GM23338 (cell line): ENCODE measurements around the gene ENPP4. TPM values are rescaled to one million over a fixed set of nuclear protein-coding genes. Genes with fewer than 3 reads are reported as not detected.

Source experiments
- ATAC-seq: fragments of 200-7000 bp; cut with Tn5 transposase; 3 replicates; pipeline ENCODE4 v1.9.1; 2020
- DNase-seq: peaks from one replicate; pipeline ENCODE4 v3.0.0-alpha.2; 2015; ENCODE audit warnings: low spot score
- H2AFZ ChIP-seq: fragments of 200-600 bp; sonication (generic); 2 replicates; pipeline ENCODE4 v1.8.0; 2016; ENCODE audit warnings: antibody characterized with exemption, mild to moderate bottlenecking, moderate library complexity
- H3F3A ChIP-seq: fragments of 200-600 bp; sonication (generic); replicated peaks from 2 replicates; pipeline ENCODE4 v1.8.0; 2017; ENCODE audit warnings: antibody characterized with exemption, mixed run types, low read depth
- H3K27ac ChIP-seq: fragments of 200-600 bp; sonication (generic); 2 replicates; pipeline ENCODE4 v1.6.1; 2016; ENCODE audit warnings: low read depth
- H3K27me3 ChIP-seq: fragments of 200-600 bp; sonication (generic); 2 replicates; pipeline ENCODE4 v1.8.0; 2016; ENCODE audit warnings: mild to moderate bottlenecking, mixed run types, moderate library complexity; ENCODE audit not compliant: insufficient read depth
- H3K36me3 ChIP-seq: fragments of 200-600 bp; sonication (generic); 2 replicates; pipeline ENCODE4 v1.8.0; 2016; ENCODE audit warnings: mild to moderate bottlenecking; ENCODE audit not compliant: insufficient read depth
- H3K4me1 ChIP-seq: fragments of 200-600 bp; sonication (generic); 2 replicates; pipeline ENCODE4 v1.8.0; 2016; ENCODE audit warnings: mild to moderate bottlenecking, moderate library complexity; ENCODE audit not compliant: insufficient read depth
- H3K4me2 ChIP-seq: fragments of 200-600 bp; sonication (generic); 2 replicates; pipeline ENCODE4 v1.7.1; 2017; ENCODE audit warnings: mixed run types
- H3K4me3 ChIP-seq: fragments of 200-600 bp; sonication (generic); 2 replicates; pipeline ENCODE4 v1.6.1; 2016; ENCODE audit warnings: mixed run types
- H3K79me2 ChIP-seq: fragments of 200-600 bp; sonication (generic); replicated peaks from 2 replicates; pipeline ENCODE4 v1.8.0; 2017; ENCODE audit warnings: mild to moderate bottlenecking; ENCODE audit not compliant: insufficient read depth
- H3K9me2 ChIP-seq: fragments of 200-600 bp; sonication (generic); 2 replicates; pipeline ENCODE4 v1.8.0; 2017; ENCODE audit not compliant: insufficient read depth
- H4K20me1 ChIP-seq: fragments of 200-600 bp; sonication (generic); replicated peaks from 2 replicates; pipeline ENCODE4 v1.8.0; 2017; ENCODE audit warnings: mild to moderate bottlenecking; ENCODE audit not compliant: insufficient read depth
- H3K27ac Mint-ChIP-seq: 2 replicates; pipeline ENCODE4 v1.8.0; 2020; ENCODE audit warnings: inconsistent platforms, mild to moderate bottlenecking, moderate library complexity, mixed read lengths
- H3K27me3 Mint-ChIP-seq: 3 replicates; pipeline ENCODE4 v1.8.0; 2022; ENCODE audit warnings: low read depth, mild to moderate bottlenecking, moderate library complexity, mixed read lengths, inconsistent platforms; ENCODE audit not compliant: insufficient read depth, poor library complexity
- H3K36me3 Mint-ChIP-seq: 3 replicates; pipeline ENCODE4 v1.8.0; 2021; ENCODE audit warnings: low read depth, mild to moderate bottlenecking, inconsistent platforms, moderate library complexity, mixed read lengths
- H3K4me1 Mint-ChIP-seq: 3 replicates; pipeline ENCODE4 v1.8.0; 2020; ENCODE audit warnings: mild to moderate bottlenecking, inconsistent platforms, mixed read lengths
- H3K4me3 Mint-ChIP-seq: 3 replicates; pipeline ENCODE4 v1.8.0; 2021; ENCODE audit warnings: moderate library complexity, mild to moderate bottlenecking, inconsistent platforms, mixed read lengths
- H3K9me3 Mint-ChIP-seq: 3 replicates; pipeline ENCODE4 v1.8.0; 2020; ENCODE audit warnings: moderate library complexity, mild to moderate bottlenecking, inconsistent platforms, mixed read lengths
- CREB1 ChIP-seq: fragments of 250-450 bp; sonication (Bioruptor Pico); IDR thresholded peaks from 2 replicates; pipeline ENCODE4 v1.5.0; 2020; ENCODE audit warnings: low read depth, mild to moderate bottlenecking, moderate library complexity
- EZH2 ChIP-seq: fragments of 200-600 bp; sonication (generic); IDR thresholded peaks from one replicate; pipeline ENCODE4 v1.8.0; 2017; ENCODE audit warnings: antibody characterized with exemption, mild to moderate bottlenecking, low read depth; ENCODE audit not compliant: unreplicated experiment
- EZH2phosphoT487 ChIP-seq: fragments of 200-600 bp; sonication (generic); IDR thresholded peaks from one replicate; pipeline ENCODE4 v1.8.1; 2018; ENCODE audit warnings: antibody characterized with exemption; ENCODE audit not compliant: unreplicated experiment
- JUNB ChIP-seq: IDR thresholded peaks from one replicate; pipeline ENCODE4 v1.6.1; 2016; ENCODE audit warnings: antibody characterized with exemption; ENCODE audit not compliant: unreplicated experiment
- NANOG ChIP-seq: IDR thresholded peaks from 2 replicates; pipeline ENCODE4 v1.6.1; 2016; ENCODE audit warnings: antibody characterized with exemption, borderline replicate concordance
- POLR2AphosphoS5 ChIP-seq: IDR thresholded peaks from 2 replicates; pipeline ENCODE4 v1.6.1; 2016; ENCODE audit warnings: antibody characterized with exemption, low read depth
- STAT1 ChIP-seq: IDR thresholded peaks from one replicate; pipeline ENCODE4 v1.6.1; 2016; ENCODE audit warnings: antibody characterized with exemption; ENCODE audit not compliant: unreplicated experiment
- ZNF114 ChIP-seq: fragments of 250-450 bp; sonication (Bioruptor Pico); IDR thresholded peaks from 2 replicates; pipeline ENCODE4 v1.5.0; 2020; ENCODE audit warnings: mild to moderate bottlenecking, moderate library complexity
- ZNF331 ChIP-seq: fragments of 250-450 bp; sonication (Bioruptor Pico); IDR thresholded peaks from 2 replicates; pipeline ENCODE4 v1.5.0; 2020; ENCODE audit warnings: low read depth, mild to moderate bottlenecking, moderate library complexity
- polyA plus RNA-seq: library from polyadenylated mRNA; unstranded; fragments of >200 nt; fragmentation: Nextera tagmentation; extraction: Ambion mirVana; gene quantifications from 2 replicates; pipeline ENCODE4 v1.2.1, GENCODE V29; 2016
- total RNA-seq: library from RNA; depleted of rRNA; stranded (reverse); fragments of >200 nt; shearing (Covaris generic); gene quantifications from 2 replicates; pipeline ENCODE4 v1.2.3, GENCODE V29; 2014
- TF ChIP-seq, protein P1 (sequence below): fragments of 250-450 bp; sonication (Bioruptor Pico); IDR thresholded peaks from 2 replicates; pipeline ENCODE4 v1.5.0; 2020; ENCODE audit warnings: mild to moderate bottlenecking, moderate library complexity
- TF ChIP-seq, protein P2 (sequence below), 2 experiments: fragments of 200-600 bp in 1 of 2; sonication (generic) in 1 of 2; conservative IDR thresholded peaks; 2 replicates each; pipeline versions ENCODE4 v1.5.1 to v1.6.1; 2016 to 2017; ENCODE audit warnings: antibody characterized with exemption in 2 of 2, low read depth in 2 of 2, mild to moderate bottlenecking in 2 of 2, moderate library complexity in 1 of 2
- TF ChIP-seq, protein P3 (sequence below): IDR thresholded peaks from one replicate; pipeline ENCODE4 v1.6.1; 2018; ENCODE audit warnings: antibody characterized with exemption; ENCODE audit not compliant: unreplicated experiment

Gene ENPP4
- total and polyA plus RNA-seq, 2 experiments from 2014 or later, result 2.2 to 4.4 TPM

DNA sequence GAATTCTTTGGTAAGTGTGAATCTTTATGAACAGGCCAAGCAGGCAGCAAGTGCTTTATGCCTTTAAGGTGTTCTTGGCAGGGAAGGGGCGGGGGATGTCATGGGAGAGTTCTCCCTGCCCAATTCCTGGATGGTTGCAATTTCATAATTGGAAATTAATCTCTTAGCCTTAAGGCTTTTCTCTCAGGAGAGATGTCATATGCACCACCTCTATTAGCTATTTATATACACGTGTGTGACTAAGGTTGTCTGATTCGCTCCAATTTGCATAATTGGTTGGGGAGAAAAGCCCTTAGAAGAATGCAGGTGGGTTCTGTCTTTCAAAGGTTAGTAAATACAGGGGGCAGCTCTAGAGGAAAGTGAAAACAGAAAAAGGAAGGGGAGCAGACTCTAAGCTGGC, 46.2 kb downstream of the ENPP4 start (continued):
- TF ChIP-seq, protein P1, sequence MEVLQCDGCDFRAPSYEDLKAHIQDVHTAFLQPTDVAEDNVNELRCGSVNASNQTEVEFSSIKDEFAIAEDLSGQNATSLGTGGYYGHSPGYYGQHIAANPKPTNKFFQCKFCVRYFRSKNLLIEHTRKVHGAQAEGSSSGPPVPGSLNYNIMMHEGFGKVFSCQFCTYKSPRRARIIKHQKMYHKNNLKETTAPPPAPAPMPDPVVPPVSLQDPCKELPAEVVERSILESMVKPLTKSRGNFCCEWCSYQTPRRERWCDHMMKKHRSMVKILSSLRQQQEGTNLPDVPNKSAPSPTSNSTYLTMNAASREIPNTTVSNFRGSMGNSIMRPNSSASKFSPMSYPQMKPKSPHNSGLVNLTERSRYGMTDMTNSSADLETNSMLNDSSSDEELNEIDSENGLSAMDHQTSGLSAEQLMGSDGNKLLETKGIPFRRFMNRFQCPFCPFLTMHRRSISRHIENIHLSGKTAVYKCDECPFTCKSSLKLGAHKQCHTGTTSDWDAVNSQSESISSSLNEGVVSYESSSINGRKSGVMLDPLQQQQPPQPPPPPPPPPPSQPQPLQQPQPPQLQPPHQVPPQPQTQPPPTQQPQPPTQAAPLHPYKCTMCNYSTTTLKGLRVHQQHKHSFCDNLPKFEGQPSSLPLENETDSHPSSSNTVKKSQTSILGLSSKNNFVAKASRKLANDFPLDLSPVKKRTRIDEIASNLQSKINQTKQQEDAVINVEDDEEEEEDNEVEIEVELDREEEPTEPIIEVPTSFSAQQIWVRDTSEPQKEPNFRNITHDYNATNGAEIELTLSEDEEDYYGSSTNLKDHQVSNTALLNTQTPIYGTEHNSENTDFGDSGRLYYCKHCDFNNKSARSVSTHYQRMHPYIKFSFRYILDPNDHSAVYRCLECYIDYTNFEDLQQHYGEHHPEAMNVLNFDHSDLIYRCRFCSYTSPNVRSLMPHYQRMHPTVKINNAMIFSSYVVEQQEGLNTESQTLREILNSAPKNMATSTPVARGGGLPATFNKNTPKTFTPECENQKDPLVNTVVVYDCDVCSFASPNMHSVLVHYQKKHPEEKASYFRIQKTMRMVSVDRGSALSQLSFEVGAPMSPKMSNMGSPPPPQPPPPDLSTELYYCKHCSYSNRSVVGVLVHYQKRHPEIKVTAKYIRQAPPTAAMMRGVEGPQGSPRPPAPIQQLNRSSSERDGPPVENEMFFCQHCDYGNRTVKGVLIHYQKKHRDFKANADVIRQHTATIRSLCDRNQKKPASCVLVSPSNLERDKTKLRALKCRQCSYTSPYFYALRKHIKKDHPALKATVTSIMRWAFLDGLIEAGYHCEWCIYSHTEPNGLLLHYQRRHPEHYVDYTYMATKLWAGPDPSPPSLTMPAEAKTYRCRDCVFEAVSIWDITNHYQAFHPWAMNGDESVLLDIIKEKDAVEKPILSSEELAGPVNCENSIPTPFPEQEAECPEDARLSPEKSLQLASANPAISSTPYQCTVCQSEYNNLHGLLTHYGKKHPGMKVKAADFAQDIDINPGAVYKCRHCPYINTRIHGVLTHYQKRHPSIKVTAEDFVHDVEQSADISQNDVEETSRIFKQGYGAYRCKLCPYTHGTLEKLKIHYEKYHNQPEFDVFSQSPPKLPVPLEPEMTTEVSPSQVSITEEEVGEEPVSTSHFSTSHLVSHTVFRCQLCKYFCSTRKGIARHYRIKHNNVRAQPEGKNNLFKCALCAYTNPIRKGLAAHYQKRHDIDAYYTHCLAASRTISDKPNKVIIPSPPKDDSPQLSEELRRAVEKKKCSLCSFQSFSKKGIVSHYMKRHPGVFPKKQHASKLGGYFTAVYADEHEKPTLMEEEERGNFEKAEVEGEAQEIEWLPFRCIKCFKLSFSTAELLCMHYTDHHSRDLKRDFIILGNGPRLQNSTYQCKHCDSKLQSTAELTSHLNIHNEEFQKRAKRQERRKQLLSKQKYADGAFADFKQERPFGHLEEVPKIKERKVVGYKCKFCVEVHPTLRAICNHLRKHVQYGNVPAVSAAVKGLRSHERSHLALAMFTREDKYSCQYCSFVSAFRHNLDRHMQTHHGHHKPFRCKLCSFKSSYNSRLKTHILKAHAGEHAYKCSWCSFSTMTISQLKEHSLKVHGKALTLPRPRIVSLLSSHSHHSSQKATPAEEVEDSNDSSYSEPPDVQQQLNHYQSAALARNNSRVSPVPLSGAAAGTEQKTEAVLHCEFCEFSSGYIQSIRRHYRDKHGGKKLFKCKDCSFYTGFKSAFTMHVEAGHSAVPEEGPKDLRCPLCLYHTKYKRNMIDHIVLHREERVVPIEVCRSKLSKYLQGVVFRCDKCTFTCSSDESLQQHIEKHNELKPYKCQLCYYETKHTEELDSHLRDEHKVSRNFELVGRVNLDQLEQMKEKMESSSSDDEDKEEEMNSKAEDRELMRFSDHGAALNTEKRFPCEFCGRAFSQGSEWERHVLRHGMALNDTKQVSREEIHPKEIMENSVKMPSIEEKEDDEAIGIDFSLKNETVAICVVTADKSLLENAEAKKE, result no peak
- TF ChIP-seq POLR2AphosphoS5 (no peak), CREB1 (CRISPR knock-in tag) (no peak), ZNF114 (CRISPR knock-in tag) (no peak)
- TF ChIP-seq, protein P2, sequence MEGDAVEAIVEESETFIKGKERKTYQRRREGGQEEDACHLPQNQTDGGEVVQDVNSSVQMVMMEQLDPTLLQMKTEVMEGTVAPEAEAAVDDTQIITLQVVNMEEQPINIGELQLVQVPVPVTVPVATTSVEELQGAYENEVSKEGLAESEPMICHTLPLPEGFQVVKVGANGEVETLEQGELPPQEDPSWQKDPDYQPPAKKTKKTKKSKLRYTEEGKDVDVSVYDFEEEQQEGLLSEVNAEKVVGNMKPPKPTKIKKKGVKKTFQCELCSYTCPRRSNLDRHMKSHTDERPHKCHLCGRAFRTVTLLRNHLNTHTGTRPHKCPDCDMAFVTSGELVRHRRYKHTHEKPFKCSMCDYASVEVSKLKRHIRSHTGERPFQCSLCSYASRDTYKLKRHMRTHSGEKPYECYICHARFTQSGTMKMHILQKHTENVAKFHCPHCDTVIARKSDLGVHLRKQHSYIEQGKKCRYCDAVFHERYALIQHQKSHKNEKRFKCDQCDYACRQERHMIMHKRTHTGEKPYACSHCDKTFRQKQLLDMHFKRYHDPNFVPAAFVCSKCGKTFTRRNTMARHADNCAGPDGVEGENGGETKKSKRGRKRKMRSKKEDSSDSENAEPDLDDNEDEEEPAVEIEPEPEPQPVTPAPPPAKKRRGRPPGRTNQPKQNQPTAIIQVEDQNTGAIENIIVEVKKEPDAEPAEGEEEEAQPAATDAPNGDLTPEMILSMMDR (conservative IDR thresholded peaks at IDR 0.05; ENCODE audit: low read depth in 2 of 2), result no peak

DNA sequence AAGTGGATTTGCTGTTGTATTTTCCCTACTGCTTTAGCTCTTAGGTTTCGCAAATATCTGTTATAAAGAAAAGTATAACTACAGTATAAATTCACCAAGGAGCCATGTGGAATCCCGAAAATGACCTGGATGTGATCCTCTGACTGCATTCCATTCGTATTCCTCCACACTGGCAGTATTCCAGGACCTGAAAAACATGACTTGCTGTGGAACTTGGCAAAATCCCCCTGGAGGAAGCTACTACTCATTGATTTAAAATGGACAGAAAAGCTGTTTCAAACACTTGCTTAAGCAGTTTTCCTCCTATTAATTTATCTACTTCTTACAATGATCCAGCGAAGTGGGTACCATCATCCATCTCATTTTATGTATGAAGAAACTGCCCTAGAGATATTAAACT, 54.3 kb downstream of the ENPP4 start:
- Mint-ChIP-seq H3K27ac (no peak overlapping the region), H3K4me1 (no peaks in the 10 kb centered on the region; the same call in 2 of the 3 replicates), H3K27me3 (no peaks in the 10 kb centered on the region), H3K9me3 (no peaks in the 10 kb centered on the region), H3K36me3 (no peaks in the 10 kb centered on the region), H3K4me3 (no peak overlapping the region)
- Histone ChIP-seq H3F3A (no peaks in the 10 kb centered on the region), H4K20me1 (no peaks in the 10 kb centered on the region), H3K27ac (no peak overlapping the region), H3K36me3 (no peaks in the 10 kb centered on the region), H3K4me2 (no peak overlapping the region), H3K4me1 (no peaks in the 10 kb centered on the region), H3K79me2 (no peaks in the 10 kb centered on the region), H3K4me3 (no peak overlapping the region), H3K9me2 (peaks cover 3% of the 10 kb centered on the region; the same call in 1 of the 2 replicates), H2AFZ (no peak overlapping the region), H3K27me3 (no peaks in the 10 kb centered on the region)
- ATAC-seq (no peak), DNase-seq (peak; percentile 24)
- TF ChIP-seq EZH2 (no peak), CREB1 (CRISPR knock-in tag) (no peak), EZH2phosphoT487 (no peak), NANOG (no peak), STAT1 (no peak), ZNF114 (CRISPR knock-in tag) (no peak), POLR2AphosphoS5 (no peak), JUNB (no peak), ZNF331 (CRISPR knock-in tag) (no peak)
- TF ChIP-seq, protein P2 (conservative IDR thresholded peaks at IDR 0.05; ENCODE audit: low read depth in 2 of 2), result no peak
- TF ChIP-seq, protein P3, sequence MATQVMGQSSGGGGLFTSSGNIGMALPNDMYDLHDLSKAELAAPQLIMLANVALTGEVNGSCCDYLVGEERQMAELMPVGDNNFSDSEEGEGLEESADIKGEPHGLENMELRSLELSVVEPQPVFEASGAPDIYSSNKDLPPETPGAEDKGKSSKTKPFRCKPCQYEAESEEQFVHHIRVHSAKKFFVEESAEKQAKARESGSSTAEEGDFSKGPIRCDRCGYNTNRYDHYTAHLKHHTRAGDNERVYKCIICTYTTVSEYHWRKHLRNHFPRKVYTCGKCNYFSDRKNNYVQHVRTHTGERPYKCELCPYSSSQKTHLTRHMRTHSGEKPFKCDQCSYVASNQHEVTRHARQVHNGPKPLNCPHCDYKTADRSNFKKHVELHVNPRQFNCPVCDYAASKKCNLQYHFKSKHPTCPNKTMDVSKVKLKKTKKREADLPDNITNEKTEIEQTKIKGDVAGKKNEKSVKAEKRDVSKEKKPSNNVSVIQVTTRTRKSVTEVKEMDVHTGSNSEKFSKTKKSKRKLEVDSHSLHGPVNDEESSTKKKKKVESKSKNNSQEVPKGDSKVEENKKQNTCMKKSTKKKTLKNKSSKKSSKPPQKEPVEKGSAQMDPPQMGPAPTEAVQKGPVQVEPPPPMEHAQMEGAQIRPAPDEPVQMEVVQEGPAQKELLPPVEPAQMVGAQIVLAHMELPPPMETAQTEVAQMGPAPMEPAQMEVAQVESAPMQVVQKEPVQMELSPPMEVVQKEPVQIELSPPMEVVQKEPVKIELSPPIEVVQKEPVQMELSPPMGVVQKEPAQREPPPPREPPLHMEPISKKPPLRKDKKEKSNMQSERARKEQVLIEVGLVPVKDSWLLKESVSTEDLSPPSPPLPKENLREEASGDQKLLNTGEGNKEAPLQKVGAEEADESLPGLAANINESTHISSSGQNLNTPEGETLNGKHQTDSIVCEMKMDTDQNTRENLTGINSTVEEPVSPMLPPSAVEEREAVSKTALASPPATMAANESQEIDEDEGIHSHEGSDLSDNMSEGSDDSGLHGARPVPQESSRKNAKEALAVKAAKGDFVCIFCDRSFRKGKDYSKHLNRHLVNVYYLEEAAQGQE, result no peak
